HG03097 (cell line): ENCODE results near the gene ZBTB4.
A peak's percentile ranks its signal among the peaks of the same experiment; 100 is the strongest.

ENCODE experiments used
- ATAC-seq: cut with Tn5 transposase; IDR thresholded peaks from one replicate; pipeline ENCODE4 v1.9.1; 2021; ENCODE audit not compliant: unreplicated experiment, low FRiP score

Gene ZBTB4

DNA sequence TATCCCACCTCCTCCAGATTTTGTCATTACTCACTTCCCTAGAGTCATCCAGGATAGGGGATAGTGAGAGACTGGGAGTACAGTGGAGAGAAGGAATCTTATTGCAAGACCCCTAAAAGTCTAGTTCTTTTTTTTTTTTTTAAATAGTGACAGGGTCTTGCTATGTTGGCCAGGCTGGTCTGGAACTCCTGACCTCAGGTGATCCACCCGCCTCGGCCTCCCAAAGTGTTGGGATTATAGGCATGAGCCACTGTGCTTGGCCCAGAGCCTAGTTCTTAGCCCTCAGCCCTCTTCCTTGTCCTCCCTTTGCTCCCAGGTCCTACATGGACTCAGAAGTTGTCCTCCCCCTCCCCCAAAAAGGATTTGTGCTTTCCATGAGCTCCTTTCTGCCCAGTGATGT, 37.3 kb downstream of the ZBTB4 start:
- no peak for ATAC-seq

DNA sequence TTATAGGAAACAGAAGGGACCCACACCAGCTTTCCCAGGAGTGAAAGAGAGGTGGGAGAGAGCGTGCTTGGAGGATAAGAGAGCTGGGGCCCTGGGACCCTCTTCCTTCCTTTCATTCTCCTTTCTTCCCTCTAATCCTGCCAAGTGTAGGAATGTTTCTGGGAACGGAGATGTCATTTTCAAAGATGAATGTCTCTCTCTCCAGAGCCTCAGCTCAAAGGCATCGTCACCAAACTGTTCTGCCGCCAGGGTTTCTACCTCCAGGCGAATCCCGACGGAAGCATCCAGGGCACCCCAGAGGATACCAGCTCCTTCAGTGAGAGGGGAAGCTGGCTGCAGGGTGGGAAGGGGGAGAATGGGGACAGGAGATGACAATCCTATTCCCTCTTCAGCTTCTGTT, 38.2 kb downstream of the ZBTB4 start:
- ATAC-seq, result no peak

DNA sequence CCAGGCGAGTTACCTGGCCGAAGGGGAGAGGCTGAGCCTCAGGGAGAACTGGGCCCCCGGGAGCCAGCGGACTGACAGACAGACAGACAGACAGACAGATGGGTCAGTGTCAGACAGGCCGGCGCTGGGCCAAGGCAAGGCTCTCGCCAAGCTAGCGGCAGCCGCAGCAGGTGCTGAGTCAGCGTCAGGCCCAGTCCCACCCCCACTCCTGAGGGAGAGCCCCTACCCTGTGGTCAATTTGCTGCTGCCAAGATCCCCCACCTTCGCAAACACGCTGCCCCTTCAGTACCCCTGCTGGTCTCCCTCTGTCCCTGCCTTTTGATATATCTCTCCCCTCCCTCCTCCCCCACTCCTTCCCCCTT, 38.6 kb downstream of the ZBTB4 start:
- no peak for ATAC-seq

DNA sequence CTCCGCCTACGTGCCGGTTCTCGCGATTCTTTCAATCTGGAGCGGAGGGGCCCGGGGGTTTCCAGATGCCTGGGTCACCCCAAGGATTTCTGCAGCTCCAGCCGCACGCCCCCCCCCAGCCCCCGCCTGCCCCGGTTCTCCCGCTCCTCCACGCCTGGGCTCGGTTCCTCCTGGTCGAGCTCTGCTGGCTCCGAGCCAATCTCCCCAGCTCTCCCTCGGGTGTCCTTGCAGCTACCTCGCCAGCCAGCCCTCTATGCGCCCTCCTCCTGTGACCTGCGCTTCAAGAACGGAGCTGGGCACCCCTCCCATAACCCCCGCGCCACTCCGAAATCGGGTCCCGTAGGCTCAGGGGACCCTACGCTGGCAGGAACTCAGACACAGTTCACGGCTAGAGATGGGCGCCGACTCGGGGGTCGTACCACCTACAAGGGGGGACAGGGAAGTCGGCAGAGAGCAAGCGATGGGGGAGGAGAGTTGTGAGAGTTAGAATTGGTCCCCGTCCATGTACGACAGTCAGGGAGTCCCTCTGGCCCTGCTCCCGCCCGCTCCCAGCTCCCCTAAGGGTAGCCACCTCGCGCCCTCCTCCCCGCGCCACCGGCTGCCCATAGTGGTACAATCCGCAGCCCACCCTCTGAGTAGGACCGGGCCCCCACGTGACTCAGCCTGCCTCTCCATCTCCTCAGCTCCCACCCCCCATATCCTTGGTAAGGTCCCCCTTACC, 39.2 kb downstream of the ZBTB4 start:
- no peak for ATAC-seq

DNA sequence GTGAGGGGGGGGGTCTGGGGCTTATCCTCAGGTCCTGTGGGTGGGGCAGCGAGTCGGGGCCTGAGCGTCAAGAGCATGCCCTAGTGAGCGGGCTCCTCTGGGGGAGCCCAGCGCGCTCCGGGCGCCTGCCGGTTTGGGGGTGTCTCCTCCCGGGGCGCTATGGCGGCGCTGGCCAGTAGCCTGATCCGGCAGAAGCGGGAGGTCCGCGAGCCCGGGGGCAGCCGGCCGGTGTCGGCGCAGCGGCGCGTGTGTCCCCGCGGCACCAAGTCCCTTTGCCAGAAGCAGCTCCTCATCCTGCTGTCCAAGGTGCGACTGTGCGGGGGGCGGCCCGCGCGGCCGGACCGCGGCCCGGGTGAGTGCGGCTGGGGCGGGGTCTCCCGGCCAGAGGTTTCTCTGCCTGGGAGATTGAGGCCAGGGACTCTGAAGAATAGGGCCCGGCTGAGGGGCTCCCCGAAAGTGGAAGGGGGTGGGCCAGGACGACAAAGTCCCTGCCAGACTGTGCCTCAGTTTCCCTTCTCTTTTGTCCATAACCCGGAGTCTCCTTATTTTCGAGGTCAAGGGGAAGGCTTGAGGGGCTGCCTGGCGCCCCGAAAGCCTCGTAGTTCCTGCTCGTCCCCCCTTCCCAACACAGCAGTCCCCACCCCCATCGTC, 39.8 kb downstream of the ZBTB4 start, which contains the start of gene FGF11:
FGF11 (plus strand) TSS at position 51 of the 651 bp plus-strand sequence; CDS start at position 160, 109 bp downstream.
- ATAC-seq, result no peak

DNA sequence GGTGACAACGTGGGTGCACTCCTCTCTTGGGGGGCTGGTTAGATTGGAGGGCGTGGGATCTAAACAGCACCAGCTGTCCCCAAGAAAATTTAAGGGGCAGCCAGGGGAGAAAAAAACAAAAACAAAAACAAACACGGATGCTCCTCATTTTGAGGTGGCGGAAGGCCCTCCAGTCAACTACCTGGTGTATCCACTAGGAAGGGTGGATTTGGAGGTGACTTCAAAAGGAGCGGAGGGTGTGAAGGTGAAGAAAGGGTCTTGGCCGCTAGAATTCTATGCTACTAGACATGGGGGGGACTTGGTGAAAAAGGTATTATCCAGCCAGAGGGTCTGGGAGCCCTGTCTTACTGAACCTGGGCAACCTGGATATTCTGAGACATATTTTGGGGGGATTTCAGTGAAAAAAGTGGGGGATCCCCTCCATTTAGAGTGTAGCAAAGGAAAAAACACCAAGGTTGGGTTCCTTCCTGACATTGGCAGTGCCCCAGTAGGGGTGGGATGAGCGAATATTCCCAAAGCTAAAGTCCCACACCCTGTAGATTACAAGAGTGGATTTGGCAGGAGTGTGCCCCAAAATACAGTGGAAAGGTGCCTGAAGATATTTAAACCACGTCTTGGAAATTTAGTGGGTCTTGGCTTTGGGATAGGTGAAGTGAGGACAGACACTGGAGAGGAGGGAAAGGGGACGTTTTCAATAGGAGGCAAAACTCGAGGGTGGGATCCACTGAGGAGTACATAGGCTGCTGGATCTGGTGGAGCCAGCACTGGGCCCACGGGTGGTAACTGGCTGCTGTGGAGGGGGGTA, 40.6 kb downstream of the ZBTB4 start:
- no peak for ATAC-seq

DNA sequence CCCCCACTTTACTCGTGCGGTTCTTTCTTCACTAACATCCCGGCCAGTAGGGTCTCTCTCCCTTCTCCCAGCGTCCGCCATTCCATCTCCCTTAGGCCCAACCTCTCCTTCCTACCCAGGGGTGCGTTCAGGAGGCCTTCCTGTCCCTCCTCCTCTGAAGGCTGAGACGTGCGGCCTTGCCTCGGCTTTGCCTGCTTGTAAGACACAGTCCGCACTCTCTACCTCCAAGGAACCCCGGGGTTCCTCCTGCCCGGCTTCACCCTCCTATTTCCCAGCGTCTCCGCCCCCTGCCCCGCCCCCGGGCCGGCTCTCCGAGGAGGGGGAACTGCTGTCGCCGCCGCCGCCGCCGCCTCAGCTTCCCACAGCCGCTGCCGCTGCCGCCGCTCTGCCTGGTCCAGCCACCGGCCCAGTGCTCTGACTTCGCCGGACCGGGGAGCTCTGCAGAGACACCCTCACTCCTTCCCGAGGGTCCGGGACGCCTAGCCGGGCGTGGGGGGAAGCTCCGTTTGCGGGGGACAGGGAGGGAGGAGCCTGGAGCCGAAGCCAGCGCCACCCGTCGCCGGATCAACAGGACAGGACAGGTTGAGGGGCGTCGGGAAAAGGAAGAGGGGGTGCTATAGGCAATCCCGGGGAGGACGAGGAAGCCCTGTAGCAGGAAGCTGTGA, 41.3 kb downstream of the ZBTB4 start:
- no peak for ATAC-seq

DNA sequence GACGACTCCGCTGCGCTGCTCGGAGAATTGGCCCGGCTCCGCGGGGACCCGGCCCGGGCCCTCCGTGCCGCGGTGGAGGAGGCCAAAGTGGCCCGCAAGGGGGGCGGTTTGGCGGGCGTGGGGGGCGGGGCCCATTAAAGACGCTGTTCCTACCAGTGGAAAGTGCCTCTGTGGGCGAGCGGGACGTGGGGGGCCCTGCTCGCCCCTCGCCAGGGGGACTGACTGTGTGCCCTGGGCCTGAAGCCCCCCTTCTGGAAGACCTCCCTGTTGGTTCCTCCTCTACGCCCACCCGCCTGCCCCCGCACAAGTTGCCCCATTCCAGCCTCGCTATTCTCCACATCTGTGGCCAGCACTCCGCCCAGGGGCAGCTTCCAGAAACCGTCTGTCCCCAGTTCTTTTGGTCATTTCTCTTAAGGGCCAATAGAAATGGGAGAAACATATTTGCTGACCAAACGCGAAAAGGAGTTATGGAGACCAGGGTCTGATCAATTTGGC, 42.0 kb downstream of the ZBTB4 start:
- peak; percentile 0 for ATAC-seq

DNA sequence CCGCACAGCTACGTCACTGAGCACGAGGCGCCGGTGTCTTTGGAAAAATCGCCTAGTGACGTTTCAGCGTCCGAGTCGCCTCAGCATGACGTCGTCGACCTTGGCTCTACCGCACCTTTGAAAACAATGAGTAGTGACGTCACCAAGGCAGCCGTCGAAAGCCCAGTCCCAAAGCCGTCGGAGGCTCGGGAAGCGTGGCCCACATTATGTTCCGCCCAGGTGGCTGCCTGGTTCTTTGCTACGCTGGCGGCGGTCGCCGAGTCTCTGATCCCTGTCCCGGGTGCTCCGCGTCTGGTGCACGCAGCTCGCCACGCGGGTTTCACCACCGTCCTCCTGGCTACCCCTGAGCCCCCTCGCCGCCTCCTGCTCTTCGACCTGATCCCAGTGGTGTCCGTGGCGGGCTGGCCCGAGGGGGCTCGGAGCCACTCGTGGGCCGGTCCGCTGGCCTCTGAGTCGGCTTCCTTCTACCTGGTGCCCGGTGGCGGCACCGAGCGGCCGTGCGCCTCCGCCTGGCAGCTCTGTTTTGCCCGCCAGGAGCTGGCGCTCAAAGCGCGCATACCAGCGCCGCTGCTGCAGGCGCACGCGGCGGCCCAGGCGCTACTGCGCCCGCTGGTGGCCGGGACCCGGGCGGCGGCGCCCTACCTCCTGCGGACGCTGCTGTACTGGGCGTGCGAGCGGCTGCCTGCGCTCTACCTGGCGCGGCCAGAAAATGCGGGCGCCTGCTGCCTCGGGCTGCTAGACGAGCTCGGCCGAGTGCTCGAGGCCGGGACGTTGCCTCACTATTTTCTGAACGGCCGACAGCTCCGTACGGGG, 42.7 kb downstream of the ZBTB4 start:
- ATAC-seq, result peak; percentile 45

DNA sequence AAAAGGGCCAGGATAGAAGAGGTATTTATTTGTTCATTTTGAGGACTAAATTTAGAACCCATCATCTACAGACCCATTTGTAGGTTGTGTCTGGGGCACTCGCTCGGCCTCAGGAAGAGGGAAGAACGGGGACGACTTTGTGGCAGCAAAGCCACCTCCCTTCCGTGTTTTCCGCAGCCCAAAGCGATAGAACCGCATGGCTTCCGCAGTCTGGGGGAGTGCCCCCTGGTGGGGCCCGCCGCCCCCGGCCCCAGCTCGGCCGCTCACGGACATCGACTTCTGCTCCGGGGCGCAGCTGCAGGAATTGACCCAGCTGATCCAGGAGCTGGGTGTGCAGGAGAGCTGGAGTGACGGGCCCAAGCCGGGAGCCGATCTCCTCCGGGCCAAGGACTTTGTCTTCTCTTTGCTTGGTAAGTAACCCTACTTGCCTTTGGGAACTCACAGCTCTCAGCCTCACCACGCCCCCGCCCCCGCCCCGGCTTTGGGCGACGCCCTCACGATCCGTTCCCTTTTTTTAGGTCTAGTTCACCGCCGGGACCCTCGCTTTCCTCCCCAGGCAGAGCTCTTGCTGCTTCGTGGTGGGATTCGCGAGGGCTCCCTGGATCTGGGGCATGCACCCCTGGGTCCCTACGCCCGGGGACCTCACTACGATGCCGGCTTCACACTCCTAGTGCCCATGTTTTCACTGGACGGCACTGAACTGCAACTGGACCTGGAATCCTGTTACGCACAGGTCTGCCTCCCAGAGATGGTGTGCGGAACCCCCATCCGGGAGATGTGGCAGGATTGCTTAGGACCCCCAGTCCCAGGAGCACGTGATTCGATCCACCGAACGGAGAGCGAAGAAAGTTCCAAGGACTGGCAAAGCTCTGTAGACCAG, 43.5 kb downstream of the ZBTB4 start:
- ATAC-seq, result peak; percentile 18

DNA sequence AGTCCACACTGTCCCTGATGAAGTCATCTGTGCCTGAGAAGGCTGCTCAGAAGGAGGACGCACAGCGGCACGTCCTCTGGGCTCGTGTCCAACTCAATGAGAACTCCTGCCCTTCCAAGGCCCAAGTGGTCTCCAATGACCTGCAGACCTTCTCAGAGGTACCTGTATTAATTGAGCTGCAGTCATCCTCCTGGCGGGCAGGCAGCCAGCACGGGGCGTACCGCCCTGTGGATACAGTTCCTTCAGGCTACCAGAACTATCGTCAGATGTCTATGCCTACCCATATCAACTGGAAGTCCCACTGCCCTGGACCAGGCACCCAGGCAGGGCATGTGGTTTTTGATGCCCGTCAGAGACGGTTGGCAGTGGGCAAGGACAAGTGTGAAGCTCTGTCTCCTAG, 47.1 kb downstream of the ZBTB4 start:
- no peak for ATAC-seq

DNA sequence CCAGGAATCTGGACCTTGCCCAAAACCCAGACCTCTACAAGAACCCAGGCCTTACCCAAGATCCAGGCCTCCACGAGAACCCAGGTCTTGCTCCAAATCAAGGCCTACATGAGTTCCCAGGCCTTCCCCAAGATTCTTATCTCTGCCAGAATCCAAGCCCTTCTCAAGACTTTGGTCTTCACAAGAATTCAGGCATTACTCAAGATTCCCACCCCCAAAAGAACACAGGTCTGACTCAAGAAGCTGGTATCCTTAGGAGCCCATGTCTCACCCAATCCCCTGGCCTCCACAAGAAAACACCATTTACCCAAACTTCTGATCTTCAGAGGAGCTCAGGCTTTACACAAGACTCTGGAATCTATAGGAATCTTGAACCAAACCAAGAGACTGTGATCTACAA, 48.2 kb downstream of the ZBTB4 start:
- no peak for ATAC-seq

DNA sequence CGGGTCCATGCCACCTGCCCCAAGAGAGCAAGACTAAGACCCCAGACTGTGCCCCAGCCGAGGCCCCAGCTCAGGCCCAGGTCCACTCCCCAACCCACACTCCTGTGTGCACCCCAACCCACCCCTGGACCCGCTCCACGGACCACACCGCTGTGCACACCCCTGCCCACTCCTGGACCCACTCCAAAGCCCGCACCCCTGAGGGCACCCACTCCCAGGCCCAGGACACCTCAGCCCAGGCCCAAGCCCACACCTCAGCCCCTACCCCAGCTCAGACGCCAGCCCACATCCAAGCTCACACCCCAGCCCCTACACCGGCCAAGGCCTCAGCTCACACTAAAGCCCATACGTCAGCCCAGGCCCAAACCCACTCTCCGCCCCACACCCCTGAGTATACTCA, 49.7 kb downstream of the ZBTB4 start:
- no peak for ATAC-seq

DNA sequence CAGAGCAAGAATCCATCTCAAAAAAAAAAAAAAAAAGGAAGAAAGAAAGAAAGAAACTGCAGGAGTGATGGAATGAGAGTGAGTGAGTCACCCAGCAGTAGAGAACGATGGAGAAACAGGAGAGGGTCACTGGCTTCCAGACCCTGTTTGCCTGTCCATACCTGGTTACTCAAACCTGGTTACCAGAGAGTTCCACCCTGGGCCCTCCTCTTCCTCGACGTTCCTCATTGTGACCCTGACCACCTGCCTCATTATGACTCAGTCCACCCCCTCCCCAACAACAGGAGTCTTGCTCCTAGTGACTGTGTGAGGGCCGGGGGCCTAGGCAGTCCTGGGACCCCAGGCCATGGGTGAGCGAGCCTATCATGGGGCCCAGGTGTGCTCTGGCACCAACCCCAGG, 50.9 kb downstream of the ZBTB4 start, which contains the start of gene SPEM3:
SPEM3 (plus strand) TSS at position 301 of the 400 bp plus-strand sequence; CDS start at position 347, 46 bp downstream.
- ATAC-seq, result no peak

DNA sequence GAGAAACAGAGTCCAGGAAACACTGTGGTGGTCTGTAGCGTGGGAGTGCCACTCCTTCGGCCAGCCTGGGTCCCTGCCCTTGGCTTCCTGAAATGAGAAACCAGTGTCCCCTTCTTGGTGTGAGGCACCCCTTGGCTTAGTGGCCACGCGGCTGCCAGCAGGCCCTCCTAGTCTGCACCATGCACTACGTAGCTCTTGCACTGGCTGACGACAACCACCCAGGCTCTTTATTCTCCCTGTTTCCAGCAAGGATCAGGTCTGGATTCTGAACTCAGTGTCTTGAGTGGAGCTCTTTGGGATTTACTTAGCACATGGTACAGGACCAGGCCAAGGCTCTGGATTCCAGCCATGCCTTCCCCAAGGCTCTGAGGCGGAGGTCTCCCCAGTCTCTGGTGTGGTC, 51.9 kb downstream of the ZBTB4 start:
- ATAC-seq, result no peak

DNA sequence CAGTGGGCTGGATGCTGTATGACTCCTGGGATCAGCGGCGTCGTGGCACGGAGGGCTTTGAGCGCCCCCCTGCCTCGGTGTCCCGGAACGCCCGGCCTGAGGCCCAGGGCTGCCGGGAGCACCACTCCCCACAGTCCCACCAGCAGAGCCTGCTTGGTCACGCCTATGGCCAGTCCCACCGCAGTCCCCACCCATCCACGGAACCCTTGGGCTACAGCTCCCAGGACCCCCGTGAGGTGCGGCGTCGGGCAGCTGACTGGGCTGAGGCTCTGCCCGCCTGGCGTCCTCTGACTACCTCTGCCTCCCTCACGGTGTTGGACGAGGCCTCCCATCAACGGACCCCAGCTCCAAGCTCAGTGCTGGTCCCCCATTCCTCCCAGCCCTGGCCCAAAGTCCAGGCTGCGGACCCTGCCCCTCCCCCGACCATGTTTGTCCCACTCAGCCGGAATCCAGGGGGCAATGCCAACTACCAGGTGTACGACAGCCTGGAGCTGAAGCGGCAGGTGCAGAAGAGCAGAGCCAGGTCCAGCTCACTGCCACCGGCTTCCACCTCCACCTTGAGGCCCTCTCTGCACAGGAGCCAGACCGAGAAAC, 52.4 kb downstream of the ZBTB4 start:
- no peak for ATAC-seq

DNA sequence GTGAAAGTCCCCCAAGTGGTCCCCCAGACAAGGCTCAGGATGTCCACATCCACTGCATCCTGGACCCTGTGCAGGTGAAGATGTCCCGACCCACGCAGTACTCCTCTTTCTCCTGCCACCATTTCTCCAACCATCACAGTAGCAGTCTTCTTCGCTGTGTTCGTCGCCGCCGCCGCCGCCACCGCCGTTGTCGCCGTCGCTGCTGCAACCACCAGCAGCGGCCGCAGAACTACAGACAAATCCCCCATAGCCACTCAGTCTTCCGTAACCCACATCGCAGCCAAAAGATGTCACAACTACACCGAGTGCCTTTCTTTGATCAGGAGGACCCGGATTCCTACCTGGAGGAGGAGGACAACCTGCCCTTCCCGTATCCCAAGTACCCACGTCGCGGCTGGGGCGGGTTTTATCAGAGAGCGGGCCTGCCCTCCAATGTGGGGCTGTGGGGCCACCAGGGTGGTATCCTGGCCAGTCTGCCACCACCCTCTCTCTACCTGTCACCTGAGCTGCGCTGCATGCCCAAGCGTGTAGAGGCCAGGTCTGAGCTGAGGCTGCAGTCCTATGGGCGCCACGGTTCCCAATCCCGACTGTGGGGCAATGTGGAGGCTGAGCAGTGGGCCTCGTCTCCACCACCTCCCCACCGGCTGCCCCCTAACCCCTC, 53.1 kb downstream of the ZBTB4 start:
- ATAC-seq, result no peak

DNA sequence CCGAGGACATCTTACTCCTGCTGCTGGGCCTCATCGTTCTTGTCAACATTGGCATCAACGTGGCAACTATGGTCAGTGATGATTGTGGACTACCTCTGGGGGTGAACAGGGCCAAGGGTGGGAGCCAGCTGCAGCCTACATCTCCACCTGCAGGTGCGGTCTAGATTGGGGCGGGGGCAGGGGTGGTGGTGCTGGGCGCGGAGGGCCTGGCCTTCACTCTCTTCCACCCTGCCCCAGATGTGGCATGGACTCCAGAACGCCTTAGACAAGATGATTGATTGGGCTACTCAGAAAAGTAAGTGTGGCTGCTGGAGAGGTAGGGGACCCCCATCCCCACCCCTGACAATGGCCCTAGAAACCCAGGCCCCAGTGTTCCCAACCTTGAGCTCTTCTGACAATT, 53.7 kb downstream of the ZBTB4 start:
- no peak for ATAC-seq
